Mucosa of descending colon (tissue), 3 donors: ENCODE results near the gene SBF2. TPM values are rescaled to one million over a fixed set of nuclear protein-coding genes. Genes with fewer than 3 reads are reported as not detected.
A peak's percentile ranks its signal among the peaks of the same experiment; 100 is the strongest.

Source experiments
- ATAC-seq: fragments of 200-7000 bp; cut with Tn5 transposase; one replicate; pipeline ENCODE4 v1.9.1; 2020; ENCODE audit warnings: mild to moderate bottlenecking, moderate library complexity
- DNase-seq, 3 donors: peaks; one replicate each; pipeline ENCODE4 v3.0.0-alpha.2; 2020
- H3K36me3 ChIP-seq: fragments of 200-600 bp; one replicate; pipeline ENCODE4 v1.8.0; 2021; ENCODE audit warnings: low read depth, mild to moderate bottlenecking
- H3K4me1 ChIP-seq: fragments of 200-600 bp; one replicate; pipeline ENCODE4 v1.8.0; 2021; ENCODE audit warnings: low read depth, mild to moderate bottlenecking
- H3K4me3 ChIP-seq: fragments of 200-600 bp; one replicate; pipeline ENCODE4 v1.8.0; 2021; ENCODE audit warnings: mild to moderate bottlenecking
- H3K9me3 ChIP-seq: fragments of 200-600 bp; one replicate; pipeline ENCODE4 v1.8.0; 2021; ENCODE audit warnings: mild to moderate bottlenecking
- CTCF ChIP-seq: fragments of 200-600 bp; IDR thresholded peaks from one replicate; pipeline ENCODE4 v1.8.0; 2022; ENCODE audit warnings: antibody characterized with exemption, mild to moderate bottlenecking
- intact Hi-C, 2 donors: fragments of 100-400 bp; cut with DNase I in 1 of 2; cut with micrococcal nuclease in 1 of 2; formaldehyde crosslinking; loops; one replicate each; pipeline versions ENCODE4 v1.11.0 to v1.11.1; 2022; cut with DNase I, micrococcal nuclease
- total RNA-seq, 3 donors: library from RNA; stranded (reverse); fragmentation: NEBNext Ultra II Directional in 2 of 3; extraction: Animal tissue kit (Norgen Biotek cat#: 25700) in 2 of 3; gene quantifications; one replicate each; pipeline versions ENCODE4 v1.2.1 to v1.2.4, GENCODE V29; 2021 to 2023
- donor health status: DM: no; HTN: no; CAD: no; lungs with moderate emphysema.
- donor health status: DM: no; HTN: no; CAD: no.
- donor health status: DM: no; HTN: yes; CAD: no.

SBF2 gene
- total RNA-seq, 3 donors from 2014 or later: 35.2 to 60.3 (median 48.2) TPM

- TF ChIP-seq CTCF: no peak
- DNase-seq (no peak), ATAC-seq (no peak)
- intact Hi-C loops: no loop called here
- no peak overlapping the region for H3K4me3 ChIP-seq
- peaks cover 6% of the 10 kb centered on the region for H3K4me1 ChIP-seq
- no peaks in the 10 kb centered on the region for H3K9me3 ChIP-seq
- no peaks in the 10 kb centered on the region for H3K36me3 ChIP-seq
These were observed 6.9 kb downstream of the SBF2 start for GRCh38 chr11:10287140-10287539.

GRCh38 chr11:10285148-10285802 lies 8.7 kb downstream of the SBF2 start:
- intact Hi-C loops: no loop called here
- Histone ChIP-seq H3K4me3 (no peak overlapping the region), H3K9me3 (no peaks in the 10 kb centered on the region), H3K36me3 (no peaks in the 10 kb centered on the region), H3K4me1 (peaks cover 6% of the 10 kb centered on the region)
- ATAC-seq (peak; percentile 59), DNase-seq (no peak)
- no peak for TF ChIP-seq CTCF

GRCh38 chr11:10283991-10284390 lies 10.0 kb downstream of the SBF2 start:
- intact Hi-C loops: no loop called here
- DNase-seq (no peak), ATAC-seq (no peak)
- H3K4me1 ChIP-seq: peaks cover 6% of the 10 kb centered on the region
- no peak overlapping the region for H3K4me3 ChIP-seq
- TF ChIP-seq CTCF: no peak
- H3K36me3 ChIP-seq: no peaks in the 10 kb centered on the region
- no peaks in the 10 kb centered on the region for H3K9me3 ChIP-seq

GRCh38 chr11:10282117-10282516 lies 11.9 kb downstream of the SBF2 start:
- ATAC-seq: no peak
- intact Hi-C loops: no loop called here
- Histone ChIP-seq H3K36me3 (no peaks in the 10 kb centered on the region), H3K9me3 (no peaks in the 10 kb centered on the region), H3K4me1 (peaks cover 6% of the 10 kb centered on the region), H3K4me3 (no peak overlapping the region)
- TF ChIP-seq CTCF: no peak
- DNase-seq: no peak

GRCh38 chr11:10275714-10276113 lies 18.3 kb downstream of the SBF2 start:
- DNase-seq (no peak), ATAC-seq (no peak)
- TF ChIP-seq CTCF: no peak
- H3K4me1 ChIP-seq: no peaks in the 10 kb centered on the region
- intact Hi-C loops: no loop called here
- no peaks in the 10 kb centered on the region for H3K36me3 ChIP-seq
- H3K9me3 ChIP-seq: no peaks in the 10 kb centered on the region
- no peak overlapping the region for H3K4me3 ChIP-seq

GRCh38 chr11:10274726-10275125 lies 19.3 kb downstream of the SBF2 start:
- H3K36me3 ChIP-seq: no peaks in the 10 kb centered on the region
- H3K4me3 ChIP-seq: no peak overlapping the region
- DNase-seq: no peak
- no peak for ATAC-seq
- no peaks in the 10 kb centered on the region for H3K4me1 ChIP-seq
- intact Hi-C loops: no loop called here
- no peaks in the 10 kb centered on the region for H3K9me3 ChIP-seq
- TF ChIP-seq CTCF: no peak
